Erythroblast (primary cell): ENCODE measurements around the gene SELENBP1.
A peak's percentile ranks its signal among the peaks of the same experiment; 100 is the strongest.
"Not testable (repeated sequence)": the region's sequence is repeated elsewhere in the genome, so short reads cannot be mapped to it uniquely, and the experiment has no call there.

Source experiments
- DNase-seq, 2 experiments: peaks; one replicate each; lab custom pipeline; 2025; lab: John Stamatoyannopoulos, UW
- GATA1 ChIP-seq: IDR thresholded peaks from 2 replicates; pipeline ENCODE4 v1.6.1; 2011; ENCODE audit warnings: low read depth, mild to moderate bottlenecking, control low read depth, low read length, moderate library complexity
- POLR2A ChIP-seq: IDR thresholded peaks from 2 replicates; pipeline ENCODE4 v1.6.1; 2011; ENCODE audit warnings: mild to moderate bottlenecking, low read length

Gene SELENBP1

DNA sequence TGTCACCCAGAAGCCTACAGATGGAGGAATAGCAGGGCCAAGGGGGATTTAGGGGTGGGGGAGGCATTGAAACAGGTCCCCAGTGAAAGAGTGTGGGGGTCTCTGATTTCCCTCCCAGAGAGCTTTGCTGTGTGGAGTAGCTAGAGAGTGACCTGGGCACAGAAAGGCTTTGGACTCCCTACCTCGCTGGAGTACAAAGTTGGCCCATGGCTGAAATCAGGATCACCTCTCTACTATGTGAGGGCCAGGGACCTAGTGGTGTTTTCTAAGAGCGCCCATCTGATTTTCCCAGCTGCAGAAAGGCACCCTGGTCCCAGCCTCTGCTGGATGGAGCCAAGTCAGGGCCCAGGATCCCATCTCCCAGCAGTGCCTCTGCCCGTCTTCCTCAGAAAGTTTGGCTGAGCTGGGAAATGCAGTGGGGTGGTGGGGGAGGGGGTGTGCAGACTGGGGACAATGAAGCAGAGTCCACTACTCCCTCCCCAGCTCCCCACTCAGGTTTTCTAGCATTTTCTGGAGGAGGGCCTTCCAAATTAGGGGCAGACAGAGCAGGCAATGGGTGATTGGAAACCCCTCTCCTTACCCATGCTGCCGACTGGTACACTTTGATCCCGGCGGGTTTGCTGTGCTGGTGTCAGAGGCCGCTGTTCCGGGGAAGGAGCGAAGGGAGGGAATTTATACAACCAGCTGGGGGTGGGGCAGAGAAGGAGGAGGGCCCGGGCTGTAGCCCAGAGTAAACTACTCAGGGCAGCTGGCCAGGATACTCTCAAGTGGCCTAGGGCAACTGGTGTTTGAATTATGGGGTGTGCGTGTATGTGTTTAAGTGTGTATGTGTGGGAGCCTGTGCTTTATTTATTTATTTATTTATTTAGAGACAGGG lies at the start of gene SELENBP1:
Gene SELENBP1 (minus strand): TSS at position 648 of the 877 bp plus-strand sequence. CDS start 64 bp downstream, at position 584.
- peak; percentile 77 to 79 for DNase-seq

DNA sequence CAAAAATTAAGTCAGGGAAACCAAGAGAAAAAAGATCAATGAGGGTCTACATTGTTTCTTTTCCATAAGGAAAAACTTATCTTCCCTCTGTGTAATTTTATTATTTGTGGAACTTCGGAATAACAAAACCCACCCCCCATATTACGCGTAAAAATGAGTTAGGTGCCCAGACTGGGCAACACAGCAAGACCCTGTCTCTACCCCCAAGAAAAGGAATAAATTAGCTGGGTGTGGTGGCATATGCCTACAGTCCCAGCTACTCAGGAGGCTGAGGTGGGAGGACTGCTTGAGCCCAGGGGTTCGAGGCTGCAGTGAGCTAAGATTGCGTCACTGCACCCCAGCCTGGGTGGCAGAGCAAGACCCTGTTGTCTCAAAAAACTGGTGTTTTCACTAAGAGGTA lies 47.3 kb upstream of the SELENBP1 start:
- TF ChIP-seq GATA1: no peak
- no peak for TF ChIP-seq POLR2A
- no peak for DNase-seq

More for the DNA sequence above, at the start of gene SELENBP1:
- TF ChIP-seq POLR2A (peak; percentile 71), GATA1 (no peak)

DNA sequence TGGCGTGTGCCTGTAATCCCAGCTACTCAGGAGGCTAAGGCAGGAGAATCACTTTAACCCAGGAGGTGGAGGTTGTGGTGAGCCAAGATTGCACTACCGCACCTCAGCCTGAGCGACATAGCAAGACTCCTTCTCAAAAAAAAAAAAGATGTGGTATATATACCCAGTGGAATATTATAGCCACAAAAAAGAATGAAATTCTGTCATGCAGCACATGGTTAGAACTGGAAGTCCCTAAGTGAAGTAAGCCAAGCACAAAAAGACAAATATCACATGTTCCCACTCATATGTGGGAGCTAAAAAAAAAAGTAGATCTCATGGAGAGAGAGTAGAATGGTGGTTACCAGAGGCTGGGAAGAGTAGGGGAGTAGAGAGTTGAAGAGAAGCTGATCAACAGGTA lies 45.6 kb upstream of the SELENBP1 start:
- TF ChIP-seq GATA1 (no peak), POLR2A (no peak)
- DNase-seq: no peak

DNA sequence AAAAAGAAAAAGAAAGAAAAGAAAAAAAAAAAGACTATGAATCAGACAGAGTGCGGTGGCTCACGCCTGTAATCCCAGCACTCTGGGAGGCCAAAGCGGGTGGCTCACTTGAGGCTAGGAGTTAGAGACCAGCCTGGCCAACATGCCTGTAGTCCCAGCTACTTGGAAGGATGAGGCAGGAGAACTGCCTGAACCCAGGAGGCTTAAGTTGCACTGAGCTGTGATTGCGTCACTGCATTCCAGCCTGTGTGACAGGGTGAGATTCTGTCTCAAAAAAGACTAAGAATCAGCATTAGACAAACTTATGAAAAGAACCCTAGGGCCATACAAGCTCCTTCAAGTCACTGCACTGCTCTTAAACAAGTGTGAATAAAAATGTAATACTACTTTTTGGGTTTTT lies 43.7 kb upstream of the SELENBP1 start:
- no peak for DNase-seq
- TF ChIP-seq GATA1 (no peak), POLR2A (no peak)

DNA sequence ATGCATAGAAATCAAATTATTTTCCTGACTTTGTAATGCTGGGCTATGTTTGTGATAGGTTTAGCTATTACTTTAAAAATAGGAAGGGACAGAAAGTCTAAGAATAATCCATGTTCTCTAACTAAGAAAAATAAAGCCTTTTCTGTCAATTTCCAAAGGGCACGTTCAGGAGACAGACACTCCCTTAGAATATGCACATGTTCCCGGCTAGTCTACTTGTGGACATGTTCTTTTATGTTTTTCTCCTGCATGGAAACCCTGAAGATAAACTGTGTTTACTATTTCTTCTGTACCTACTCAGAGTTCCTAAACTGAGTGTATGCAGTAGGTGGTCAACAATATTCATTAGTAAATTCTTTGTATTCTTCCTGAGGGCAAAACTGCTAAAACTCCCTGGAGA lies 39.4 kb upstream of the SELENBP1 start:
- no peak for DNase-seq
- TF ChIP-seq GATA1 (no peak), POLR2A (no peak)

DNA sequence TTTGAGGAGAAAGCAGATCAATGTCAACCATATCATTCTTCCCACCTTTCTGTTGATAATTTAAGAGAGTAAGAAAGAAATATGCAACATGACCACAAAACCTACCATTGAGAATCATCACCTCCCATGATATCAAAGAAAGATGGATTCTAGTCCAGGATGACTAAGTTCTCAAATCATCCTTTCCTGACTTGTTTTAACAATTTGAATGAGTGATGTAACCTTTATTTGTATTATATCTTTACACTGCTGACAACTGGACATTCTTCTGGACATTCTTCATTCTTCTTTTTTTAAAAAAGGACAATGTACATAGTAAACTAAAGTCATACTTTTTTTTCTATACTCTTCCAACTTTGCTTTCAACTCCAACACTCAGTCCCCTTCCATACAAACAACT lies 36.4 kb upstream of the SELENBP1 start:
- DNase-seq: no peak
- TF ChIP-seq GATA1 (no peak), POLR2A (no peak)

DNA sequence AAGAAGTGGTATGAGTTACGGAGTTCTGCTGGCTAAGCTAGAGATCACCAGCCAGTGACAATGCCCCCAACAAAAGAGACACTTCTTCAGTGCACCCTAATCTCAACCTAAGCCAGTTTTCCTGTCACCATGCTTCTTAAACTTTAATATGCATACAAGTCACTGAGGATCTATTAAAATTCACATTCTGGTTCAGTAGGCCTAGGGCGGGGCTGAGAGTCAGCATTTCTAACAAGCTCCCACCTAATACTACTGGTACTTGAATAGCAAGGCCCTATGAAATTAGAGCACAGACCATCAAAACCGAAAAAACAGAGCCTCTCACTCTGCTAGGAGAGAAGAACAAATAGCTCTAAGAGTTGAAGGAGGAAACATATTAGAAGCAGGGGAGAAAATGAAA lies 34.8 kb upstream of the SELENBP1 start:
- no peak for DNase-seq
- TF ChIP-seq GATA1 (no peak), POLR2A (no peak)

DNA sequence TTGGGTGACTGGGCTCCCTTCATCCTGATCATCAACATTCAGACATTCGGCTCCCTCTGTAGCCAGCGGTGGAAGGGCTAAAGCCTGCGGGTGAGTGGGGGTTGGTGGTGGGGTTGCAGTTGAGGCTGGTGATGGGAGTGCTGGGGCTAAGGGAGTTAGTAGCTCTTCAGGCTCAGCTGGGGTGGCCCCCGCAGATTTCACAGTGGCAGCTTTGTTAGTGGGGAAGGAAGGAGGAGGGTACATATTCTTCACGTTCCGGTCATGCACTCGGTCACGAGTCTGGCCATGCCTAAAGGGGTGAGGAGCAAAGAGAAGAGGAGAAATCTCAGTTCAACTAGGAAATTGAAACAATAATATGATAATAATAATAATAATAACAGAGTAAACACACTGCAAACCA lies 33.7 kb upstream of the SELENBP1 start:
- TF ChIP-seq POLR2A: no peak
- no peak for TF ChIP-seq GATA1
- DNase-seq: no peak

DNA sequence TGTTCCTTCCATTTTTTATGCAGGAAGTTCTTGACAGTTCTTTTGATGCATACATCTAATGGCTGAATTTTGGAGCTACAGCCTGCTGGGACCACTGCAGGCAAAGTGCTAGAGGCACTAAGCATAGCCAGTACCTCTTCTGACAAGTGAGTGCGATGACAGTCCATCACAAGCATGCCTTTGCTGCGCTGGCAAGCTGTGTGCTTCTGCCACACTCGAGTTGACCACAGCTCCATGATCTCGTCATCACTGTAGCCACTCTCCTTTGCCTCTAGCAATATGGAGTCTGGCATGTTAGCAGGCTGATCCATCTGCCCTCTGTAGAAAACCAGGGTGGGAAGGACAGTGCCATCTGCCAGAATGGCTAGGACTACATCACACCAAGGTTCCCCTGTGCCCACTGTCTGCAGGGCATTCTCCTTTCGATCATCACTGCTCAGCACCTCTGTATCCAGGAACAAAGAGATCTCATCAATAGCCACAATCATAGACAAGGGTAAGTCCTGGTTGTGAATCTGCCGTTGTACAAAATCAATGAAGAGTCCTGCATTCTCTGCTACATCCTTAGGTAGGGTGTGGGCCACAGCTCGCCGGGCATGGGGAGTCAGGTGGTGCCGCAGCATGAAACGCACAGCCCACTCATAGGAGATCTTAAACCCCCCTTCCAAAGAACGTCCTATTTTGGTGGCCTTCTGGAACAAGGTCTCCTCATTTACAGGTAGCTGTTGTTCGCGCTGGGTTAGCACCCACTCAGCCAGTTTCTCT lies 32.9 kb upstream of the SELENBP1 start:
- no peak for TF ChIP-seq POLR2A
- TF ChIP-seq GATA1: no peak
- DNase-seq: no peak

DNA sequence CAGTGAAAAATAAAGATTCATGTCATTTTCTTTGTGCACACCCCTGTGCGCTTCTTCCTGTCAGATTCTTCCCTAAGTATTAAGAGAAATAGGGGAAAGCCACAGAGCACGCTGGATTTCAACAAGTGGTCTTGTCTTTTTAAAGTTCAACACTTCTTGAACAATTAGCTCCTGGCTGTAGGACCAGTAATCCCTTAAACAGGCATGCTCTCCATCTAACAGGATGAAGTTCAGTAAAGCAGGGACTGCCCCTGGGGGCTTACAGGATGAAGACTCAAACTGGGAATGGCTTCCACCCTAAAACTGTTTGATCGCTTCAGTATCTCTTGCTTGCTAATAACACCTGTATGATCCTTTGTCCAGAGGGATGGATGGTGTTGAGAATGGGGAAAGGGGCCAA lies 31.1 kb upstream of the SELENBP1 start:
- TF ChIP-seq GATA1 (no peak), POLR2A (no peak)
- DNase-seq: no peak

DNA sequence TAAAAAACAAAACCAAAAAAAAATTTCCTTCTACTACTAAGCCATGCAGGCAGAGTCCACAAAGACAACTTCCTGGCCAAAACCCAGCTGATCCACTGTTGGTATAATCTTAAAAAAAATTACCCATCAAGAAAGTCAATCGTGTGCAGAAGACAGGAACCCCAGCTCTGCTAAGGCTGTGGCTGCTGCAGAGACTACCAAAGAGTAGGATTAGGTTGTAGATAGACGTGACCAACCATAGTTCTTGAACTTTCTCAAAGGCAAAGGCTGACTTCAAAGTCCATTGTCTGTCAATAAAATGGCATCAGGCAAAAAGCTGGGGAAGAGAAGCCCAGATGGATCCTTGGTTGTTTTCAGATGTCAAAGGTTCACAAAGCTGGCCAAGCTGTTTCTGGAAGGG lies 30.3 kb upstream of the SELENBP1 start:
- no peak for DNase-seq

DNA sequence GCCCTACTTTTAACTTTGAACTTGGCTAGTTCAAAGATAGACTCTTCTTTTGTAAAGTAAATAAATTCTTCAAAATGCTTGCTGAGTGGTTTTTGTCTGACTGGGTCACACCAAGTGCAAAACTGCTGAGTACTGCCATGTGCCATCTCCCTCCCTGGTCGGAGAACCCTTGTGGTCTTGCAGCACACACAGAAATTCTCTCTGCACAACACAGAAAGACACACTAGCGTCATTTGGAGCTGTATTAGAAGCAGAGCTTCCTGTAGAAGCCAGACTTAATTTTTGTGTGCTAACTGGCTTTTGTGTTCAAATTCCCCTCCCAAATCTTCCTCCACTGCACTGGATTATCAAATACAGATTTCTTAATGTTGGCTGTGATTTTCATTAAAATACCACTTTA lies 29.4 kb upstream of the SELENBP1 start:
- TF ChIP-seq GATA1 (no peak), POLR2A (no peak)
- DNase-seq: no peak

More for the DNA sequence above, 30.3 kb upstream of the SELENBP1 start:
- peak; percentile 10 for TF ChIP-seq POLR2A
- TF ChIP-seq GATA1: no peak

DNA sequence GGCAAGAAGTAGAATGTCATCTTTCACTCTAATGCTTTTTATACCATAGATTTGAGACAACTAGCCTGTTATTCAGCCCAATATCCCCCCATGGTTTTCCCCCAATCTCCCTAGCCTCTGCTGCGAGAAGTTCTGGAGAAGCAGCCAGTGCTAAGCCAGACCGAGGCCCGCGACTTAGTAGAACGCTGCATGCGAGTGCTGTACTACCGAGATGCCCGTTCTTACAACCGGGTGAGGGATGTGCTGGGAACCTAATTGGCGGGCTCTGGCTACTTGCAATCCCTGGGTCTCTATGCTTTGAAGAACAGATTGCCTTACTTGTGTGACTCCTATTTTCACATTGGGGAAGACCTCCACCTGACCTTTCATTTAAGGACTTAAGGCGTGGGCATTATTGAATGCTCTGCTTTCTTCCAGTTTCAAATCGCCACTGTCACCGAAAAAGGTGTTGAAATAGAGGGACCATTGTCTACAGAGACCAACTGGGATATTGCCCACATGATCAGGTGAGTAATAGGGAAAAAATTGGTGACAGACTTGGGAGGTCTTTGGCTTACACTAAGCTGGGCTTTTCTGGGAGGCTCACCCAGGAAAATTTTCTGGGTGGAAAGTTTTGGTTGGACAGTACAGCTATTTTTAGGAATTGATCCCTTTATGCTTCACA lies 28.8 kb upstream of the SELENBP1 start:
- peak in 1 of 2 experiments; percentile 20 for DNase-seq
- TF ChIP-seq GATA1: no peak
- no peak for TF ChIP-seq POLR2A

DNA sequence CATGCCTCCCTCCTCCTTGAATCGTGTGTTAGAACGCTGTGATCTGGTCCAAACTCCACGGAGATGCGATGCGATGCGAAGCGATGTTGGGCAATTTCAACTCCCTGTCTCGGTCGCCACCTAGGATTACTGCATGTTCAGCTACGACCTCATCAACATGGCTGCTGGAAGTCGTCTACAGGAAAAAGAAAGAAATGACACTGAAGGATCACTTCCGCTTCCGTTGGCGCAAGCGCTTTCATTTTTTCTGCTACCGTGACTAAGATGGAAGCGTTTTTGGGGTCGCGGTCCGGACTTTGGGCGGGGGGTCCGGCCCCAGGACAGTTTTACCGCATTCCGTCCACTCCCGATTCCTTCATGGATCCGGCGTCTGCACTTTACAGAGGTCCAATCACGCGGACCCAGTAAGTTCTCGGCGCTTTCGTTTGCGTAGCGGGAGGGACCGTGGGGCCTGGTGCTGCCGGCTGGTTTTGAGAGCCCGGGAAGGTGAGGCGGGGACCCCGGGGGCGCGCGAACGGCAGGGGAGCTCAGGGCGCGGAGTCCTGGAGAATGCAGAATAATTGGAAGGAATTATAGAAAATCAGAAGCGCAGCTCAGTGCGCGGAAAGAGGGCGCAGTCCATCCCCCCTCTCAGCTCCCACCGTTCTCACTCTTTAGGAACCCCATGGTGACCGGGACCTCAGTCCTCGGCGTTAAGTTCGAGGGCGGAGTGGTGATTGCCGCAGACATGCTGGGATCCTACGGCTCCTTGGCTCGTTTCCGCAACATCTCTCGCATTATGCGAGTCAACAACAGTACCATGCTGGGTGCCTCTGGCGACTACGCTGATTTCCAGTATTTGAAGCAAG lies 27.0 kb upstream of the SELENBP1 start, which contains the start of gene PSMB4:
Gene PSMB4 (plus strand): TSS at position 250 of the 848 bp plus-strand sequence. CDS start 15 bp downstream, at position 265.
- DNase-seq: peak; percentile 96

DNA sequence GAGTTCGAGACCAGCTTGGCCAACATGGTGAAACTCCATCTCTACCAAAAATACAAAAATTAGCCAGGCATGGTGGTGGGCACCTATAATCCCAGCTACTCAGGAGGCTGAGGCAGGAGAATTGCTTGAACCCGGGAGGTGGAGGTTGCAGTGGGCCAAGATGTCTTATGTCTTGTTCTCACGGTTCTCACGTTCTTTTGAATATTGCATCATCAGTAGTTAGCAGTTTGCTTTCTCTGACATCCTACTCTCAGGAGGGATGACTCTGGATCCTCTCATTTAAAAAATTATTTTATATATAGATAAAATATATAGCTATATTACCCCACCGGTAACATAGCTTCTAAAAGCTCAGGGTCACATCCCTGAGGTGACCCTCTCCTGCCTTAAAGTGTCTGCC lies 23.8 kb upstream of the SELENBP1 start:
- not testable (repeated sequence) for DNase-seq

More for the DNA sequence above, 27.0 kb upstream of the SELENBP1 start, which contains the start of gene PSMB4:
- TF ChIP-seq GATA1: no peak
- peak; percentile 89 for TF ChIP-seq POLR2A
